Amygdala (tissue), 56 donors: ENCODE measurements around the gene PIK3R6.

Source experiments
- DNase-seq, 56 donors: peaks; one replicate each; lab custom pipeline; 2025; lab: John Stamatoyannopoulos, UW

Gene PIK3R6

DNA sequence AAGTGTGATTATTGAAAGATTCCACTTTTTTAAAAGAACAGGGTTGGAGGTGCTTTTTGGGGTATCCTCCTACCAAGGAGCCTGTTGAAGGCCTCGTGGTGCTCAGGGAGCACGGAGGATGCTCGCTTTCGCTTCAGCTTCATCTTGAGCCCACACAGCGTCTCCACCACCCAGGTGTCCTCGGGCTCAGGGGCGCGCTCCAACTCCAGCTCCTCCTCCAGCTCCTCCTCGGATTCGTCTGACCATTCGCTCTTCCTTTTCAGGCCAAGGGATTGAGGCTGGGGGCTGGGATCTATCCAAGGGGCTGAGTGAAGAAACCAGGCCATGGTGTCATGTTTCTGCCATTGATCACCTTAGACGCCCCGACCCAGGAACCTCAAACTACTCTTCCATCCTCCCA, 110.3 kb downstream of the PIK3R6 start:
- no peak for DNase-seq

DNA sequence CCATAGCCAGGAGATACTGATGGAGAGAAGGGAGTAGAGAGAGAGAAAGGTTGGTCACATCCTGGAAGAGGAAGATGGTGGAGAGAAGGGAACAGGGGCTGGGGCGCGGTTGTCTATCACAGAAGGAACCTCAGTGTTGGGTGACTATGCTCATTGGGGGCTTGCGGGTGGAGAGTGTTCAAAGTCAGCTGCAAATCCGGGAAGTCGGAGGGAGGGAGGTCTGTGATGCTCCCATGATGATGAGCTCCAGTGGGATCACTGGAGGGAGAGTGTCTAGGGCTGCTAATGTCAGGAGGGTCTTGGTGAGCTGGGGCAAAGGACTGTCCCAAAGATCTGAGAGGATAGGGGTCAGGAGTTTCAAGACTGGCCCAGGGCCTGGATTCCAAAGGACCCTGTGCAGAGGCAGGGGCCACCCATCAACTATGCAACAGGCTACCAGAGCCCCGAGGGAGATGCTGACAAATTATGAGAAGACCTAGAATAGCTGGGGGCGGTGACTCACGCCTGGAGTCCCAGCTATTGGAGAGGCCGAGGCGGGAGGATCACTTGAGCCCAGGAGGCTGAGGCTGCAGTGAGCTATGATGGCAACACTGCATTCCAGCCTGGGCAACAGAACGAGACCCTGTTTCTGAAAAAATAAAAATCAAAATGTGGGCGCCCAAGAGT, 111.8 kb downstream of the PIK3R6 start:
- no peak for DNase-seq

DNA sequence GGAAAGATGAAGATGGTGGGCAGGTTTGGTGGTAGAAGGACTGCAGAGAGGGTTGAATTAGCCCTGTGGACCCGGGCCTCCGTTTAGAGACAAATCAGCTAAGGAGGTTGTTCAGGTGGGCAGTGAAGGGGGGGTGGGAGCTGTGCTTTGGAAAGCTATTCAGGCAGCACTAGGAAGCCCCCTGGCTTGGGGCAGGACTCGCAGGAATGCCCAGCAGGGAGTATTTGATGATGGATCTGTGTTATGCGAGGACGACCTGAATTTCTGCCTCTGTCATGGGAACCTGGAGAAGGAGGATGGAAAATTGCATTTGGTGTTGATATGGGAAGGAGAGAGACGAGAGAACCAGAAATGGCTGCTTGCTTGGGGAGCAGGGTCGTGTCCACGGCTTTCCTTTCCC, 112.6 kb downstream of the PIK3R6 start:
- no peak for DNase-seq

DNA sequence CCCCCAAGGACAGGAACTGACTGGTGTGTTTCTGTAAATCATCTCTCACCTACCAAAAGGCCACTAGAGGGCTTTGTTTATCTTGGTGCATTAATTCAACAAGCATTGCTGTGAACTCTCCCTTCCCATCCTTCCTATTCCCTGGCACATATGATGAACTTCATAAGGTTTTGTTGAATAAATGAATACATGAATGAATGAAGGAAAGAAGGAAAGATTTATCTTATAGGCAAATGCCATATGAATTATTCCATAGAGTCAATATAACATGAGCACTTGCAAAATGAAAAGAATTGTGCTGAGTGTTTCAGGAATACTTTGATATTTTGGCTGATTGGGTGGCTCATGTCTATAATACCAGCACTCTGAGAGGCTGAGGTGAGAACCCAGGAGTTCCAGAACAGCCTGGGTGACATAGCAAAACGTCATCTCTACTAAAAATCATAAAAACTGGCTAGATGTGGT, 113.5 kb downstream of the PIK3R6 start:
- DNase-seq, result no peak

DNA sequence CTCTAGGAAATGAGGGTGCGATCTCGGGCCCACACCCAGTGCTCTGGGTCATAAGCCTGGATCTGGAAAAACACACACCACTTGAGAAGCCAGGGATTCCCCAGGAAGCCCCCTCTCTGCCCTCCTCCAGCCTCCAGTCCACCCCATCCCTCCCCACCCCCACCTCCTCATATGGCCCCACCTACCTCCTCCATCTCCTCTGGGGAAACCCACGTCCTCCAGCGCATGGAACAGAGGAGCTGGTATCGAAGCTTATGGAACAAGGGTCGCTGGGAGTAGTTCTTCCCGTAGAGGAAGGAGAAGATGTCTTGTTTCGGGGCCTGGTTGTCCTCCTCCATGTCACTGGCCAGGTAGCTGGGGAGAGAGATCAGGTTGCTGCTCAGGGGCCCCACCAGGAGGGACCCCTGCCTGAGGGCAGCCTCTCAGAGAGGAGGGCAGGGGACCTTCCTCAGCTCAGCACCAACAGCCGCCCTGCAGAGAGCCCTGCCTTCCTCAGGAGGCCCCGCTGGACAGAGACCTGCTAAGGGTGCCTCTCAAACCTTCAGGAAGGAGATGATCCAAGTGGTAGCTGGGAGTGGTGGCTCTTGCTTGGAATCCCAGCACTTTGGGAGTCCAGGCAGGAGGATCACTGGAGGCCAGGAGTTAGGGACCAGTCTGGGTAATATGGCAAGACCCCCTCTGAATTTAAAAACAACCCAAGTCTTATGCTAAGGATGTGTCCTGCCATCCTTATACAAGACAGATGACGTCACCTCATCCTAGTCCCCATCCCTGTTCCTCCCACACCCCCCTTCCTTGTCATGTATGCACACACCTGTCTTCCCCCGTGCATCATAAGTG, 114.1 kb downstream of the PIK3R6 start:
- no peak for DNase-seq
